Ectodermal cell (in vitro differentiated cells): ENCODE measurements around the gene SDK1.
A peak's percentile ranks its signal among the peaks of the same experiment; 100 is the strongest.

Source experiments
- H3K27ac ChIP-seq: 2 replicates; pipeline ENCODE4 v1.7.0; 2013; ENCODE audit warnings: mild to moderate bottlenecking, low read depth, low read length; ENCODE audit not compliant: insufficient read depth, poor library complexity, severe bottlenecking
- H3K27me3 ChIP-seq: 2 replicates; pipeline ENCODE4 v1.7.0; 2013; ENCODE audit warnings: mild to moderate bottlenecking, low read length; ENCODE audit not compliant: insufficient read depth, control insufficient read depth, poor library complexity, severe bottlenecking
- H3K36me3 ChIP-seq: one replicate; pipeline ENCODE4 v1.7.0; 2013; ENCODE audit warnings: low read length; ENCODE audit not compliant: control insufficient read depth, insufficient read depth
- H3K4me1 ChIP-seq: one replicate; pipeline ENCODE4 v1.7.0; 2013; ENCODE audit warnings: low read length; ENCODE audit not compliant: control insufficient read depth, insufficient read depth
- H3K4me3 ChIP-seq: 2 replicates; pipeline ENCODE4 v1.7.0; 2013; ENCODE audit warnings: low read depth, low read length, control low read depth; ENCODE audit not compliant: insufficient read depth
- H3K9me3 ChIP-seq: 2 replicates; pipeline ENCODE4 v1.7.0; 2013; ENCODE audit warnings: mild to moderate bottlenecking, low read length, moderate library complexity; ENCODE audit not compliant: control insufficient read depth
- WGBS, 2 experiments: methylation state at CpG; one replicate each; pipeline ENCODE4 v1.1.7; 2013; ENCODE audit warnings: missing lambda C conversion rate in 2 of 2; 5-methylcytosine and 5-hydroxymethylcytosine counted together

Gene SDK1

DNA sequence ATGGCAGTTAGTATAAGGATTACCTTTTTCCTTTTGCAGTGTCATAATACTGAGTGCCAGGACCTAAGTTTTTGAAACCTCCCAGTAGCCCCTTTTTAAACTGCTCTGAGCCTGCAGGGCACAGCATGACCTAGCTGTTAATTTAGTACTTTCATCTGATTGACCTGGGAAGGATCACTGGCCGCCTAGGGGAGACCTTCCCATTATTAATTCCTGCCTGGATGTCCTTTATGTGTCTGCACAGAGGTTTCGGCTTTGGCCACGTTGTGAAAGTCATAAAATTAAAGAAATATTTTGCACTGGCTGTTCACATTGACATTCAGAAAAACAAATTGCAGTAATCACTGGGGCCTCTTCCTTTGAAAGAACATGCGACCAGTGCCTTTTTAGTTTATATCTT, 290.2 kb downstream of the SDK1 start:
- Histone ChIP-seq H3K27me3 (no peaks in the 10 kb centered on the region), H3K36me3 (no peaks in the 10 kb centered on the region), H3K9me3 (no peaks in the 10 kb centered on the region), H3K27ac (peak overlapping the region; percentile 28), H3K4me3 (no peak overlapping the region), H3K4me1 (peaks cover 24% of the 10 kb centered on the region)
- WGBS, 2 experiments = 44 to 62% methylated on average over 3 to 4 of the region's 4 CpGs

DNA sequence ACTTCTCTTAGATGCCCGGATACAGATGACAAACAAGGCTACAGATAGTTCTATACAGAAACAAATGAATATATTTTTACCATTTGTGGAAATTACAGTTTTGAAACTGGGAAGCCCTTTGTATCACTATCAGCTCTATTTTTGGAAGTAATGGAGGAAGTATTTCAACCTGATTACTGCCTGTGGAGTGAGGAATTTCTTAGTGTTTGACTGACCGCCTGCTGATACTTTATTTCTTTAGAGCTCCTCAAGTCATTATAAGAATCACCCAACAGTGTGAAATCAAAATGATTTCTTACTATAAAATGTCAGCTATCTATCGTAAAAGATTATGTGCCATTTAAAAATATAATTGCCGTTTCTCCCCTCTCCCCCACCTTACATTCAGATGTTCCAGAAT, 290.9 kb downstream of the SDK1 start:
- 91 to 92% methylated on average over 2 to 4 of the region's 4 CpGs for WGBS, 2 experiments
- Histone ChIP-seq H3K27me3 (no peaks in the 10 kb centered on the region), H3K27ac (peak overlapping the region; percentile 69), H3K4me1 (peaks cover 24% of the 10 kb centered on the region), H3K4me3 (no peak overlapping the region), H3K36me3 (no peaks in the 10 kb centered on the region), H3K9me3 (no peaks in the 10 kb centered on the region)

DNA sequence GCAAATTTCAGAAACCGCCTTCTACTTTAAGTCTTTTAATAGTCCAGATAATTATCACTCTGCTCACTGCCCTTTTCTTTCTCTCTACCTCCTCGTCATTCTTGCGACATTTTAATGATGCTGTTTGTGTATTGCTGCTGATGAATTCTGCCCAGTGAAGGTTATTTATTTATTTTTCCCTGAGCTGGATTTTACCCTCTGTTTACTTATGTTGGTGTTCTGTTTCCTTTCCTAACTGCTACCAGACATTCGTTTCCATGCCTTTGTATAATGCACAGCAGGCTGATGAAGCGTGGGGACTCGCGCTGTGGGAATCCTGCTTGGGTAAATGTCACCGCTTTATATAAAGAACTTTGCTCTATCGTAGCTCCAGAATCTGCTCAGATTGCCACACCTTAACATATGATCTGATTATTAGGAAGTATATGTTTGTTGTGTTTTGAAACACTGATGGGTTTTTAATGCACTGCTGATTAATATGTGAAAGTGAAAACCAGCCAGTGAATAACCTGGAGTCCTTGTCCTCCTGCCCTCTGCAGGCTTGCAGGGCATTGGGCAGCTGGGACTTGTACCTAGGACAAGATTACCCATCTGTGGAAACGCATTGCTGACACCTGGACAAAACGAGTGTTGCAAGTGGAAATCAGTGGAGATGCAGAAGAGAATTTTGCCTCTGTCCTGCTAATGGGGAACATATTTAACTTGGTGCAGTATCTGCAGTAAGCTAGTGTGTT, 291.5 kb downstream of the SDK1 start:
- Histone ChIP-seq H3K27ac (peak overlapping the region; percentile 69), H3K4me3 (no peak overlapping the region), H3K4me1 (peaks cover 24% of the 10 kb centered on the region), H3K27me3 (no peaks in the 10 kb centered on the region), H3K36me3 (no peaks in the 10 kb centered on the region), H3K9me3 (no peaks in the 10 kb centered on the region)
- WGBS, 2 experiments = 70 to 79% methylated on average over 8 to 10 of the region's 11 CpGs

DNA sequence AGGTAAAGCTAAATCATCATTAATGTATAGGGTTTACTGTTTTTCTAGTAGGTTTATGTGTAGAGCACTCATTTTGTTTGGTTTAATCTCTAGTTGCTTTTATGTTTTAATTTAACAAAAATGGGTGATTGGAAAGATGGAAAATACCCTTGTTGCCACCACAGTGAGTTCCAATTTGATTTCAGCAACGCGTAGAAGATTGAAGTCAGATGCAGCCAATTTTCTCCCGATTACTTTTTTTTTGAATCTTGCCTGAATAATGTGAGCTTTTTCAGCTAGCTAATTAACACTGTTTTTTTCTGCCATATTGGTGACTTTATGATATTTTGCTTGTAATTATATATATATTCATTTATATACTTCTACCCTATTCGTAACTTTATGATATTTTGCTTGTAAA, 293.8 kb downstream of the SDK1 start:
- no peaks in the 10 kb centered on the region for H3K36me3 ChIP-seq
- H3K4me3 ChIP-seq = no peak overlapping the region
- H3K9me3 ChIP-seq = no peaks in the 10 kb centered on the region
- WGBS, 2 experiments = 98 to 100% methylated on average over 3 of the region's 4 CpGs
- no peaks in the 10 kb centered on the region for H3K27me3 ChIP-seq
- peaks cover 24% of the 10 kb centered on the region for H3K4me1 ChIP-seq
- H3K27ac ChIP-seq = no peak overlapping the region

DNA sequence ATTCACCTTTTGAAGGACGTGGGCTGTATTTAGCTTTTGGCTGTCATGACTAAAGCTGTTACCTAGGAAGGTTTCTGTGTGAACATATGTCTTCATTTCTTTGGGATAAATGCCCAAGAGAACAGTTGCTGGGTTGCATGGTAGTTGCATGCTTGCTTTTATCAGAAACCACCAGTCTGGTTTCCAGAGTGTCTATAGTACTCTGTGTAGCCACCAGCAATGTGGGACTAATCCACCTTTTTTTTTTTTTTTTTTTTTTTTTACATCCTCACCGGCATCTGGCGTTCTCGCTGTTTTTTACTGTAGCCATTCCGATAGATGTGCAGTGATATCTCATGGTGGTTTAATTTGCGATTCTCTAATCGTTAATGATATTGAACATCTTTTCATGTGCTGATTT, 297.8 kb downstream of the SDK1 start:
- 92 to 94% methylated on average over 7 of the region's 7 CpGs for WGBS, 2 experiments
- Histone ChIP-seq H3K27me3 (no peaks in the 10 kb centered on the region), H3K9me3 (no peaks in the 10 kb centered on the region), H3K4me3 (no peak overlapping the region), H3K4me1 (no peaks in the 10 kb centered on the region), H3K36me3 (no peaks in the 10 kb centered on the region), H3K27ac (no peak overlapping the region)

DNA sequence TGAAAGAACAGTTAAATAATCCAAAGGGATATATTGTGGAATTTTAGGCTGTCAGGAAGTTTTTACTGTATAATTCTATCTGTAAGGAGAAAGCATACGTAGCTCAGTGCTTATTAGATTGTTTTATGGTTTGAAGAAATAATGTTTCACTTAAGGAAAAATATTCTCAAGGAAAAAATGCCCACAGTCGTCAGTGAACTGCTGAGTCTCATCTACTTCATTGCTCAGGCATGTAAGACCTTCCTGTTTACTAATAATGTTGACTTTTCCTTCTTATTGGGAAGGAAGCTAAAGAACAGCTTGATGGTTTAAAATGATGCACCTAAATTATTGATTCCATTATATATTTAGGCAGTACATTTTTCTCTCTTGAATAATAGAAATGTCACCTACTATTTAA, 304.2 kb downstream of the SDK1 start:
- Histone ChIP-seq H3K27me3 (no peaks in the 10 kb centered on the region), H3K4me3 (no peak overlapping the region), H3K4me1 (no peaks in the 10 kb centered on the region), H3K27ac (no peak overlapping the region), H3K9me3 (no peaks in the 10 kb centered on the region), H3K36me3 (no peaks in the 10 kb centered on the region)
- 93 to 95% methylated on average over 2 of the region's 2 CpGs for WGBS, 2 experiments

DNA sequence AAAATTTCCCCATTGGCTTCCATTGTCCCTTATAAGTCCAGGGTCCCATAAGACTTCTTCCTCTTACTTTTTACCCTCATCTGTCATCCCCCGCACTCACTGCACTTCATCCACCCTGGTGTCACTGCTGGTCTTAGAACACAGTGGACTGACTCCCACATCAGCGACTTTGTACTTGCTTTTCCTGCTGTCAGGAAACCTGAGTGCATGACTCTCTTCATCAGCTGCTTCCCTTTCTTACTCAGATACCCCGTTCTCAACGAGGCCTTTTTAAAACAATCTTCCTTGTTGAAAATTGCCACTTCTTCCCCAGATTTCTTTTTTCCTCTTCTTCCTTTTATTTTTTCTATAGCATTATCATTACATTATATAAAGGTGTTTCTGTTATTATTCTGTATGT, 305.4 kb downstream of the SDK1 start:
- Histone ChIP-seq H3K4me3 (no peak overlapping the region), H3K9me3 (no peaks in the 10 kb centered on the region), H3K36me3 (no peaks in the 10 kb centered on the region), H3K27me3 (no peaks in the 10 kb centered on the region), H3K27ac (no peak overlapping the region), H3K4me1 (no peaks in the 10 kb centered on the region)
- WGBS, 2 experiments = 89 to 95% methylated on average over 4 of the region's 4 CpGs

DNA sequence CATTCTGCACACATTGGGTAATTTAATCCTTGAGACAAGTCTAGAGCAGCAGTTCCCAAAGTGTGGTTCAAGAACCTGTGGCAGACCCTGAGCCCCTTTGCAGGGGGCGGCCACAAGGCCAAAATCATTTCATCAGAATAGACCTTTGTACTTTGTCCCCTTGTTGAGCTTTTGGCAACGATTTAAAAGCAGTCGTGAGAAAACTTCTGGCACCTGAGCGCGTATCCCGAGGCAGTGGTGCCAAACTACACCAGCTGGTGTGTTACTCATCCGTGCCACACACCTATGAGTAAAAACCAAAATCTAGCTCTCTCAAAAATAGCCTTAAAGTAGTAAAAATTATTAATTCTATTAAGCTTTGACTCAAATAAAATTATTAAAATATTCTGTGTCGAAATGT, 306.8 kb downstream of the SDK1 start:
- 94% methylated on average over 8 of the region's 8 CpGs for WGBS, 2 experiments
- no peaks in the 10 kb centered on the region for H3K27me3 ChIP-seq
- H3K4me1 ChIP-seq = no peaks in the 10 kb centered on the region
- no peaks in the 10 kb centered on the region for H3K36me3 ChIP-seq
- no peak overlapping the region for H3K4me3 ChIP-seq
- H3K9me3 ChIP-seq = no peaks in the 10 kb centered on the region
- H3K27ac ChIP-seq = no peak overlapping the region

DNA sequence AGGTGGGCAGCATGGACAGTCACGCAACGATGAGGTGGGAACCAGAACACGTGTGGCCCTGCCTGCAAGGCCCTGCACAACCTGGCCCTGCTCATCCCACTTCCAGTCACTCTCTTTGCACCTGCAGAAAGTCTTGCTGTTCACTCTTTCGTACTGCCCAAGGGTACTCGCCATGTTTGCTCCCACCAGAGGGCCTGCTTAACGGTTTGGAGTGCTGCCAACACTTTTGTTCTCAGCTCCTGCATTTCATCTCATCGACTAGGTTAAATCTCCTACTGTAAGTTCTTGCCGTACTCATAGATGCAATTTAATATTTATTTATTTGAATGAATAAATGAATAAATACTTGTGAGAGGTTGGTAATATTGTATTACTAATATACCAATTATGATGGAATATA, 315.3 kb downstream of the SDK1 start:
- no peaks in the 10 kb centered on the region for H3K36me3 ChIP-seq
- no peaks in the 10 kb centered on the region for H3K27me3 ChIP-seq
- no peak overlapping the region for H3K4me3 ChIP-seq
- no peak overlapping the region for H3K27ac ChIP-seq
- no peaks in the 10 kb centered on the region for H3K4me1 ChIP-seq
- WGBS, 2 experiments = 93 to 94% methylated on average over 7 of the region's 8 CpGs
- no peaks in the 10 kb centered on the region for H3K9me3 ChIP-seq

DNA sequence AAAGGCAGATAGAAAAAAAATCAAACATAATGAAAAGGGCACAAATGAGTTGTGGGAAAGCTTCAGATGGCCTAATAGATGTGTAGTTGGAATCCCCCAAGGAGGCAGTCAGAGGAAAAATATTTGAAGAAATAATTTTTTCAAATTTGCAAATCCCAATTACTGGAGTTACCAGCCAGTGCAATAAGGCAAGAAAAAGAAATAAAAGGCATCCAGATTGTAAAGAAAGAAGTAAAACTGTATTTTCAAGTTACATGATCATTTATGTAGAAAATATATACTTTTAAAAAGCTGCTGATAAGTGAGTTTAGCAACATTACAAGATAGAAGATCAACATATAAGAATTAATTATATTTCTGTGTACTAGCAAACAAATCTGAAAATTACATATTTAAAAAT, 329.0 kb downstream of the SDK1 start:
- no peak overlapping the region for H3K4me3 ChIP-seq
- no peaks in the 10 kb centered on the region for H3K4me1 ChIP-seq
- no peaks in the 10 kb centered on the region for H3K36me3 ChIP-seq
- H3K9me3 ChIP-seq = no peaks in the 10 kb centered on the region
- no peaks in the 10 kb centered on the region for H3K27me3 ChIP-seq
- no peak overlapping the region for H3K27ac ChIP-seq

DNA sequence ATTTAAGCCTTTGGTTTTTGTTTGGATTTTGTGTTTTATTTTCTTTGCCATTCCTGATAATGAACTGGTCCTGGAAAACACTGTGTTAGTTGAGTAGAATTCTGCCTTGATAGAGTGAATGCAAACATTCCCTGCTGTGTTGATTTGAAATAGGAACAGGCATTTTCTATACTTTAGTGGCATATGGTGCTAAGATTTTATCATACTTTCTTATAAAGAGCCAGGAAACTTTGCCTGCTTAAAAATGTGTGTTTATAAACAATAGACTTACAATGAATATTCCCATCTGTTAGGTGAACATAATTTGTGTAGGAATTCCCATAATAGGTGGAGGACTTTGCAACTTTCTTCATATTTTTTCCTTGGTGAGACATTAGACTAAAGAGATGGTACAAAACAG, 333.3 kb downstream of the SDK1 start:
- no peaks in the 10 kb centered on the region for H3K36me3 ChIP-seq
- no peaks in the 10 kb centered on the region for H3K4me1 ChIP-seq
- H3K4me3 ChIP-seq = no peak overlapping the region
- no peaks in the 10 kb centered on the region for H3K27me3 ChIP-seq
- H3K27ac ChIP-seq = no peak overlapping the region
- H3K9me3 ChIP-seq = no peaks in the 10 kb centered on the region
